Sciatic nerve (tissue), 2 donors: ENCODE data around the gene SOX9. TPM values are rescaled to one million over a fixed set of nuclear protein-coding genes. Genes with fewer than 3 reads are reported as not detected.
"Not testable (repeated sequence)": the region's sequence is repeated elsewhere in the genome, so short reads cannot be mapped to it uniquely, and the experiment has no call there.

Experiments used
- ATAC-seq: fragments of 200-7000 bp; cut with Tn5 transposase; one replicate; pipeline ENCODE4 v1.9.1; 2020; ENCODE audit warnings: mild to moderate bottlenecking, moderate library complexity
- DNase-seq: peaks from one replicate; pipeline ENCODE4 v3.0.0-alpha.2; 2020; ENCODE audit warnings: low spot score
- intact Hi-C: fragments of 100-400 bp; cut with DNase I; formaldehyde crosslinking; loops from one replicate; pipeline ENCODE4 v1.14.2; 2022
- total RNA-seq: library from RNA; stranded (reverse); fragmentation: NEBNext Ultra II Directional; extraction: Animal tissue kit (Norgen Biotek cat#: 25700); gene quantifications from one replicate; pipeline ENCODE4 v1.2.1, GENCODE V29; 2021
- donor health status: DM: no; HTN: no; CAD: no.
- donor health status: DM: no; HTN: no; CAD: no.

SOX9 gene
- total RNA-seq, 1 donor from 2014 or later: 42.0 TPM

DNA sequence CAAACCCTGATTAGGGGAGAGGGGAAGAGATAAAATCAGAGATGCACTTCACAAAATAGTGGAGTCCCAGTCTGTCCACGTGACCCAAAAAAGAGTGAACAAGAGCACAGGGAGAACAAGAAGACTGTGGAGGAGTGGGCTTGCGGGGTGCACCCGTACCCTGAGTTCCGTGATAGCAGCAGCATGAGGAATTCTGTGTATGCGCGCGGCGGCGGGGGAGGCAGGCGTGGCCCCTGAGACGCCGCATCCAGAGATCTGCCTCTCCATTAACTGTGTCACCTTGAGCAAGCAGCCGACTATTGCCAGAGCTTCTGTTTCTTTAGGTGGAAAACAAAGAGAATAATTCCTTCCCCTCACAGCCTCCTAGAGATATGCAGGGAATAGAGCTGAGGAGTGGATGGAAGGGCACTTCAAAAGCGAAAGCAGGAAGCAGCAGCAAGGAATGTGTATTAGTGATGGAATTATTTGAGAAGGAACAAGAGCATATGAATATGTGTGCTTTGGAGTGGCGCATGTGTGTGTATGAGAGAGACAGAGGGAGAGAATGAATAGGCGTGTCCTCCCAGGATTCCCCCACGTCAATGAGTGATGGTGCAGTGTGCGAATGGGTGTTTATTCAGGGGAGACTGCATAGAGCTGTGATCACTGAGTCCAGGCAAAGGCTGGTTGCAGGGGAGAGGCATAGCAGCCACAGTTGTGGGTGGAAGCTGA is 10.4 kb upstream of the SOX9 start:
- DNase-seq (no peak), ATAC-seq (peak; percentile 52)
- intact Hi-C loops: no loop called here

GRCh38 chr17:72110942-72111318 is 9.9 kb upstream of the SOX9 start:
- intact Hi-C loops: no loop called here

GRCh38 chr17:72111336-72111923 is 9.4 kb upstream of the SOX9 start:
- intact Hi-C loops: no loop called here
- DNase-seq: no peak
- ATAC-seq: no peak

More at GRCh38 chr17:72110942-72111318, 9.9 kb upstream of the SOX9 start:
- ATAC-seq (peak; percentile 30), DNase-seq (no peak)

GRCh38 chr17:72111926-72112325 is 8.9 kb upstream of the SOX9 start:
- DNase-seq, ATAC-seq, intact Hi-C loops: not testable (repeated sequence)

DNA sequence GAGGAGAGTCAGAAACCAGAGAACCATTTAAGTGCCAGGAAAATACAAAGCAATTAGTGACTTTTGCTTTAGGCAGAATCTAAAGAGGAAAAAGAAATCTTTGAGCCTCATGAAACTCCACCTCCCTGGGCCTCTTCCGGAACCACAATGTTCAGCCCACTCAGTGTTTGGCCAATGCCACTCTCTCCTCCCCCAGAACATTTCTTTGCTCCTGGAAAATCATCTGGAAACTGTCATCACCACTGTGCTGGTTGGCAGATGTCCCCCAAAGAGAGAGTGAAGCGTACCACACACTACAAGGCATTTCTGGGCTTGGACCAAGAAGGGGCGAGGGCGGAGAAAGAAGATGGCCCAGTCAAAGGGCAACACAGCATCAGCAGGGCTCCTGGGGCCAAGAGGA is 7.1 kb upstream of the SOX9 start:
- ATAC-seq (no peak), DNase-seq (no peak)
- intact Hi-C loops: no loop called here

- no peak for ATAC-seq
- intact Hi-C loops: no loop called here
- no peak for DNase-seq
Observed at GRCh38 chr17:72115781-72116525, 4.9 kb upstream of the SOX9 start.

- intact Hi-C loops: no loop called here
- ATAC-seq (peak; percentile 28), DNase-seq (no peak)
Observed at GRCh38 chr17:72116661-72117521, 3.9 kb upstream of the SOX9 start.

- intact Hi-C loops: no loop called here
- no peak for ATAC-seq
- DNase-seq: no peak
Observed at GRCh38 chr17:72117535-72118334, 3.1 kb upstream of the SOX9 start.

DNA sequence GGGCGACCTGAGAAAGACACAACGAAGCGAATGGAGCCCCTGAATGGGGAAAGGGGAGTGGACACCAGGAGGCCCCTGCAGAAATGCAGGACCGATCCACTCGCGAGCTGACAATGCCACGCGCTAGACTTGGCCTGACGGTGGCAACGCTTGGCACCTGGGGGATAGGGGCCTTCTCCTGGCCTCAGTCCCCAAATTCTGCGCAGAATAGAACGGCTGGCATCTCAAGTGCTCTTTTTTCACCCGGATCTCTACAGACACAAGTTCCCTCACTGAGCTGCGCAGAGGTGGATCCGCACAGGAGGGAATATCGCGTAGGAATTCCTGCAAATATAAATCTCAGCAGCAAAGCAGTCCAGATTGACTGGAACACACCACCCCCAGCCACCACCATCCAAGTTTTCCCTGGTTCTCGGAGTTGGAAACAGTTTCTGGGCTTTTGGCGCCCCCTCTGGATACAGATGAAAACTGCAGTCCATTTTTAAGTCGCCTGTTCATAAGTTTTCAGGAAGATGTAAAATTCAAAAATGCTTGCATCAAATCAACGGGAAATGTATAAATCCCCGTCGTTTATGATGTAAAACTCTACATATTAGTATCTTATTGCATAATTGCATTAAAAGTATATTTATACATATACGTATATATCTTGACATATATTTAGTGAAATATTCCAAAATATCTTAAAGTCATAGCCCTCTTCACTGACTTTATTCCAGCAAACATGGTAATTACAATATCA is 2.3 kb upstream of the SOX9 start:
- ATAC-seq (no peak), DNase-seq (no peak)
- intact Hi-C loops: no loop called here

GRCh38 chr17:72119077-72119872 is 1.5 kb upstream of the SOX9 start:
- DNase-seq (no peak), ATAC-seq (no peak)
- intact Hi-C loops: no loop called here

DNA sequence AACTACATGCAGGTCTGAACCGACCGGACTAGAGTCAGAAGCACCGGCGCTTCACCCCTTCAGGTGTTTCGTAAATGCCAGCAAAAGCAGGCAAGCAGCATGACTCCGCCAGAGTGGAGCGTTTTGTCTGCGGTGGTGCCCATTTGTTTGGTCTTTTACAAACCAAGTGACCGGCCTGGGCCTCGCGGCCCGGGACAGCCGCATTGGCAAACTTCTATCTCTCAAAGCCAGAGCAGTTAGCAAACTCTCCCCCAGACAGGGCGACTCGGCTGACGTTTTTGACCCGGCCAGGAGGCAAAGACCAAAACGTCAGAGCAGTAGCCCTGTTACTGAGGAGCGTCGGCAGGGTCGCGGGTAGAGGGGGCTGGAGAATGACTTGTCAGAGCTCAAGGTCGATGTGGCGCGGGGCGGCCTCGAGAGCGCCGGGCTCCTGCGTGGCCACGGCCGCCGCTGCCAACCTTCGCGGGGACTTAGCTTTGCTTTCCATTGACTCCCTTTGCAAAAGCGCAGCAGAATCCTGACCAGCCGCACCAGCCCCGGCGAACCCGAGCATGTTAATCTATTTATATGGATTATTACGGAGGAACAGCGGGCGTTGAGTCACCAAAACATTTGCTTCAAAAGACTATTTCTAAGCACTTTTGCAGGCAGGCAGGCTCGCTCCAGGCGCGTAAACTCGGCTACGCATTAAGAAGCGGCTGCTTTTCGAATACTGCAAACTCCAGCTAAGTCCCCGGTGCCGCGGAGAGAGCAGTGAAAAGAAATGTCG is 763 bp upstream of the SOX9 start:
- ATAC-seq: peak; percentile 3

GRCh38 chr17:72121164-72122009 is 567 bp downstream of the SOX9 start:
- DNase-seq: no peak
- peak; percentile 2 for ATAC-seq
- intact Hi-C loops: no loop called here

More for the DNA sequence above, 763 bp upstream of the SOX9 start:
- intact Hi-C loops: no loop called here
- DNase-seq: no peak

GRCh38 chr17:72122010-72122764 is 1.4 kb downstream of the SOX9 start:
- intact Hi-C loops: no loop called here
- ATAC-seq: no peak

GRCh38 chr17:72122765-72123529 is 2.1 kb downstream of the SOX9 start:
- DNase-seq (no peak), ATAC-seq (no peak)
- intact Hi-C loops: no loop called here

More at GRCh38 chr17:72122010-72122764, 1.4 kb downstream of the SOX9 start:
- DNase-seq: no peak
